HFFc6 (cell line): ENCODE results near the gene SLFN11. TPM values are rescaled to one million over a fixed set of nuclear protein-coding genes. Genes with fewer than 3 reads are reported as not detected.

Source experiments
- DNase-seq: peaks from one replicate; pipeline ENCODE4 v3.0.0-alpha.2; 2018
- H3K27ac Mint-ChIP-seq: 2 replicates; pipeline ENCODE4 v1.8.0; 2020; ENCODE audit warnings: mild to moderate bottlenecking, mixed read lengths
- H3K27me3 Mint-ChIP-seq: 2 replicates; pipeline ENCODE4 v1.8.0; 2021; ENCODE audit warnings: mild to moderate bottlenecking, moderate library complexity, mixed read lengths; ENCODE audit not compliant: insufficient read depth
- H3K36me3 Mint-ChIP-seq: 2 replicates; pipeline ENCODE4 v1.8.0; 2021; ENCODE audit warnings: low read depth, mixed read lengths
- H3K4me1 Mint-ChIP-seq: 2 replicates; pipeline ENCODE4 v1.8.0; 2020; ENCODE audit warnings: low read depth, mixed read lengths
- H3K4me3 Mint-ChIP-seq: 2 replicates; pipeline ENCODE4 v1.8.0; 2020; ENCODE audit warnings: mild to moderate bottlenecking, moderate library complexity, mixed read lengths
- H3K9me3 Mint-ChIP-seq: 2 replicates; pipeline ENCODE4 v1.8.0; 2020; ENCODE audit warnings: mild to moderate bottlenecking, mixed read lengths
- CTCF ChIP-seq: fragments of 200-600 bp; sonication (generic); IDR thresholded peaks from 2 replicates; pipeline ENCODE4 v1.5.0; 2021; ENCODE audit warnings: antibody characterized with exemption, mild to moderate bottlenecking
- total RNA-seq, 6 experiments: library from RNA; stranded (reverse); fragmentation: NEBNext Ultra II Directional; extraction: Animal tissue kit (Norgen Biotek cat#: 25700); gene quantifications; 2 replicates in 1 of 6; 3 replicates in 5 of 6; pipeline ENCODE4 v1.2.3, GENCODE V29; 2021

The SLFN11 gene
- total RNA-seq, 6 experiments from 2014 or later = 24.2 to 44.3 (median 37.9) TPM

GRCh38 chr17:35377706-35378105 lies 4.3 kb upstream of the SLFN11 start:
- DNase-seq = no peak
- Mint-ChIP-seq H3K4me3 (no peak overlapping the region), H3K4me1 (peaks cover 25% of the 10 kb centered on the region), H3K36me3 (no peaks in the 10 kb centered on the region), H3K27me3 (peaks cover 6% of the 10 kb centered on the region), H3K27ac (no peak overlapping the region), H3K9me3 (no peaks in the 10 kb centered on the region)
- TF ChIP-seq CTCF = no peak

- Mint-ChIP-seq H3K4me1 (peaks cover 28% of the 10 kb centered on the region), H3K36me3 (peaks cover 2% of the 10 kb centered on the region), H3K27me3 (peaks cover 6% of the 10 kb centered on the region), H3K4me3 (no peak overlapping the region), H3K27ac (no peak overlapping the region; the same call in 1 of the 2 replicates), H3K9me3 (no peaks in the 10 kb centered on the region)
- DNase-seq = no peak
- TF ChIP-seq CTCF = no peak
These were observed 3.6 kb upstream of the SLFN11 start for GRCh38 chr17:35377068-35377467.

GRCh38 chr17:35376245-35376644 lies 2.8 kb upstream of the SLFN11 start:
- DNase-seq = peak; percentile 29
- no peak for TF ChIP-seq CTCF
- Mint-ChIP-seq H3K4me1 (peaks cover 36% of the 10 kb centered on the region), H3K36me3 (peaks cover 10% of the 10 kb centered on the region), H3K9me3 (no peaks in the 10 kb centered on the region), H3K4me3 (peak overlapping the region; percentile 80), H3K27ac (peak overlapping the region; percentile 86), H3K27me3 (peaks cover 6% of the 10 kb centered on the region)

GRCh38 chr17:35374766-35375344 lies 1.4 kb upstream of the SLFN11 start:
- H3K27ac Mint-ChIP-seq = peak overlapping the region; percentile 100
- peaks cover 6% of the 10 kb centered on the region for H3K27me3 Mint-ChIP-seq
- H3K9me3 Mint-ChIP-seq = peaks cover 12% of the 10 kb centered on the region
- H3K36me3 Mint-ChIP-seq = peaks cover 24% of the 10 kb centered on the region
- H3K4me1 Mint-ChIP-seq = peaks cover 47% of the 10 kb centered on the region
- peak overlapping the region; percentile 97 for H3K4me3 Mint-ChIP-seq
- TF ChIP-seq CTCF = no peak
- no peak for DNase-seq

- Mint-ChIP-seq H3K4me3 (peak overlapping the region; percentile 97), H3K27ac (peak overlapping the region; percentile 100), H3K4me1 (peaks cover 47% of the 10 kb centered on the region), H3K9me3 (peaks cover 17% of the 10 kb centered on the region), H3K36me3 (peaks cover 30% of the 10 kb centered on the region), H3K27me3 (peaks cover 6% of the 10 kb centered on the region)
- DNase-seq = peak; percentile 50
- TF ChIP-seq CTCF = no peak
These were observed 754 bp upstream of the SLFN11 start for GRCh38 chr17:35373984-35374765.
